ENCODE results near the gene UBE2Q2.

Gene UBE2Q2

GRCh38 chr15:75923756-75924155 lies 80.5 kb downstream of the UBE2Q2 start:
- Mint-ChIP-seq H3K9me3 (no peaks in the 10 kb centered on the region), H3K4me1 (peaks cover 43% of the 10 kb centered on the region), H3K27ac (peak overlapping the region in 1 of 2 donors; percentile 0), H3K4me3 (no peak overlapping the region), H3K27me3 (no peaks in the 10 kb centered on the region)
- peak; percentile 86 for ATAC-seq
- peak in 1 of 2 donors; percentile 22 for DNase-seq

- ATAC-seq: no peak
Observed at GRCh38 chr15:75924576-75924975, 81.3 kb downstream of the UBE2Q2 start.

DNA sequence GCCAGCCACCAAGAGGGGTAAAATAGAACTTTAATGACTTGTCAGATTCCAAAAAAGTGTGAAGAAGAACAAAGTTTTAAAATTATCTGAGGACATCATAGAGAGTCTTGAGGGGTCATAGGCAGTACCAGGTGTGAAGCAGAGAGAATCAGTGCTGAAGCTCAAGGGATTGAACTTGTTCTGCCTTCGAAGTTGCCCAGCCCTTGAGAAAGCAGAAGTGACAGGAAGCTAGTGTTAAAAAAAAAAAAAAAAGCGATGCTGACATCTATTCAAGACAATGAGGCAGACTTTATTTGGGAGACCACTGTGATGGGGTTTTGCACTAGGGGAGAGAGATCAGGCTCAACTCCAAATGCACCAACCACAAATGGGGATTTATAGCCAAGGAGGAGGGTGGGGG lies 82.2 kb downstream of the UBE2Q2 start:
- Mint-ChIP-seq H3K9me3 (no peaks in the 10 kb centered on the region), H3K4me1 (peaks cover 55% of the 10 kb centered on the region), H3K4me3 (no peak overlapping the region), H3K27me3 (no peaks in the 10 kb centered on the region), H3K27ac (peak overlapping the region in 1 of 2 donors; percentile 17)
- no peak for DNase-seq
- ATAC-seq: no peak

More at GRCh38 chr15:75924576-75924975, 81.3 kb downstream of the UBE2Q2 start:
- H3K4me3 Mint-ChIP-seq: no peak overlapping the region
- peaks cover 46% of the 10 kb centered on the region for H3K4me1 Mint-ChIP-seq
- H3K27ac Mint-ChIP-seq: no peak overlapping the region
- DNase-seq: no peak
- H3K9me3 Mint-ChIP-seq: no peaks in the 10 kb centered on the region
- no peaks in the 10 kb centered on the region for H3K27me3 Mint-ChIP-seq

- DNase-seq (no peak), ATAC-seq (no peak)
- H3K27ac Mint-ChIP-seq: no peak overlapping the region
- no peaks in the 10 kb centered on the region for H3K27me3 Mint-ChIP-seq
- H3K4me3 Mint-ChIP-seq: no peak overlapping the region
- H3K9me3 Mint-ChIP-seq: no peaks in the 10 kb centered on the region
- peaks cover 56% of the 10 kb centered on the region for H3K4me1 Mint-ChIP-seq
Observed at GRCh38 chr15:75926931-75927330, 83.7 kb downstream of the UBE2Q2 start.

GRCh38 chr15:75927601-75928000 lies 84.4 kb downstream of the UBE2Q2 start:
- Mint-ChIP-seq H3K9me3 (no peaks in the 10 kb centered on the region), H3K27ac (peak overlapping the region in 1 of 2 donors; percentile 5), H3K4me3 (no peak overlapping the region), H3K4me1 (peaks cover 50% of the 10 kb centered on the region), H3K27me3 (no peaks in the 10 kb centered on the region)
- DNase-seq (no peak), ATAC-seq (peak; percentile 46)

DNA sequence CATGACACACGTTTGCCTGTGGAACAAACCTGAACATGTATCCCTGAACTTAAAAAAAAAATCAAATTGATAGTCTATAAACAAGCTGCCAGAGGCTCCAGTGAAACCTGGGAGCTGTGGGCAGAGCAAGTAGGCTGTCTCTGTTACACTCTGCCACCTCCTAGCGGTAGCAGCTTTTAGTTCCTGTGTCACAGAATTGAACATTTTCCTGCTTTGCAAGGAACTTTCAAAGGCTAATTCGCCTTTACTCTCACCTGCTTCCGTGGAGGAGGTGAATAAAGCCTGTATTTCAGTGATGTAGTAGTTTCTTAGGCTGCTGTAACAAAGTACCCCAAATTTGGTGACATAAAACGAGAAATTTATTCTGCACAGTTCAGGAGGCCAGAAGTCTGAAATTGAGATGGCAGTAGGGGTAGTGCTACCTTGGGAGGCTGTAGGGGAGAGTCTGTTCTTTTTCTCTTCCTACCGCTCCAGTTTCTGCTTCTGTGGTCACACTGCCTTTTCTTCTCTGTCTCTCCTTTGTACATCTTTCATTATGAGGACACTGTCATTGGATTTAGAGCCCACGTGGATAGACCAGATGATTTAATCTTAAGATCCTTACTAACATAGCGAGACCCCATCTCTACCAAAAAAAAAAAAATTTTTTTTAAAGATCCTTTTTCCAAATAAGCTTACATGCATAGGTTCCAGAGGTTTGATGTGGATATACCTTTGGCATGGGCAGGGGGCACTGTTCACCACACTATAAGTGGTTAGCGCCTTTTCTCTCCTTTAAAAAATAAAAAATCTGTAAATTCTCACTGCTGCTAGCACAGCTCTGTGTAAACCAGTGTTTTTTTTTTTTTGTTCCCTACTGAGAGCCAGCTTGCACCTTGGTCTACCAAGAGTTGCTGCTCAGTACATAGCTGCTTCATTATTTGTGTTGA lies 85.7 kb downstream of the UBE2Q2 start:
- ATAC-seq: no peak
- Mint-ChIP-seq H3K4me3 (no peak overlapping the region), H3K27ac (no peak overlapping the region), H3K27me3 (no peaks in the 10 kb centered on the region), H3K9me3 (no peaks in the 10 kb centered on the region), H3K4me1 (peaks cover 41% of the 10 kb centered on the region)
- no peak for DNase-seq

- H3K4me1 Mint-ChIP-seq: peaks cover 38% of the 10 kb centered on the region
- peak; percentile 72 for ATAC-seq
- peak in 1 of 2 donors; percentile 16 for DNase-seq
- no peaks in the 10 kb centered on the region for H3K27me3 Mint-ChIP-seq
- no peak overlapping the region for H3K27ac Mint-ChIP-seq
- H3K9me3 Mint-ChIP-seq: no peaks in the 10 kb centered on the region
- no peak overlapping the region for H3K4me3 Mint-ChIP-seq
Observed at GRCh38 chr15:75929799-75930565, 86.7 kb downstream of the UBE2Q2 start.

DNA sequence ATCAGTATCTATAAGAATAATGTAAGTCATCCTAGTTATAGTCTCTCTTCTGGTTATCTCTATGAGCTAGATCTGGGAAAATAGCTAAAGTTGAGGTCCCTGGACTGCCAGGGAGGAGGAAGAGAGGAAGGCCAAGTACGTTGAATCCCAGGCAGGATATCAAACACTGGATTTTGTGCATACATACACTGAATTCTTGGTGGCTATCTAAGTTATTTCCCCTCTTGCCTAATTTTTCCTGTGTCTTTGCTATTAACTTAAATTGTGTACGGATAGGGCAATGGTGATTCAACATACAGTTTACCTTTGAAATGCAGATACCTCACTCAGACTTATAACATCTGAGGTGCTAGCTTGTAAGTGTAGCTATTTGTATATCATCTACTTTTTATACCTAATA lies 87.6 kb downstream of the UBE2Q2 start:
- peaks cover 38% of the 10 kb centered on the region for H3K4me1 Mint-ChIP-seq
- no peak overlapping the region for H3K27ac Mint-ChIP-seq
- H3K4me3 Mint-ChIP-seq: no peak overlapping the region
- no peaks in the 10 kb centered on the region for H3K27me3 Mint-ChIP-seq
- H3K9me3 Mint-ChIP-seq: no peaks in the 10 kb centered on the region
- ATAC-seq (no peak), DNase-seq (no peak)

- H3K27ac Mint-ChIP-seq: no peak overlapping the region
- no peak overlapping the region for H3K4me3 Mint-ChIP-seq
- peaks cover 10% of the 10 kb centered on the region for H3K27me3 Mint-ChIP-seq
- H3K9me3 Mint-ChIP-seq: peaks cover 14 to 30% of the 10 kb centered on the region in 2 donors
- DNase-seq: no peak
- peak; percentile 46 for ATAC-seq
- H3K4me1 Mint-ChIP-seq: peaks cover 8% of the 10 kb centered on the region
Observed at GRCh38 chr15:75942464-75942863, 99.2 kb downstream of the UBE2Q2 start.

GRCh38 chr15:75943246-75943645 lies 100.0 kb downstream of the UBE2Q2 start:
- peaks cover 8% of the 10 kb centered on the region for H3K4me1 Mint-ChIP-seq
- H3K27ac Mint-ChIP-seq: no peak overlapping the region

DNA sequence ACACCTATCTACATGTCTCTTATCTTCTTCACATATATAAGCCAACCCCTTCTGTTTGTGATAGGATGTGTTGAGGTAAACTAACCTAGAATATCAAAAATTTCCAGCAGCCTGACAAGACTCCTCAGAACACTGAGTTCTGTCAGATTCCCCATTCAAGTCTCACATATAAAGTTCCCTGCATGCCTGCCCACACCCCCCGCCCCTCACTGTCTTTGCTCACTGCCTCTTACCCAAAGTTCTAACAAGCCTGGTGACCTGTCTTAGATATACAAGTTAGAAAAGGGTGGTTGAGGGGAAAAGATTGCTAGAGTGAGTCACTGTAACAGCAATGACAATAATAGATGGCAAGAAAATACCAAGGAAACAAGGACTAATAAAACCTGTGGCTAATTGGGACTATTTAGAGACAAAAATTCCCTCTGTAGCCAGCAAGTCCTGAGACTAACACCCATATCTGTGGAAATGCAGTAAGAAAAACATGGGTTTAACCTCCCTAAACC lies 100.5 kb downstream of the UBE2Q2 start:
- peaks cover 8% of the 10 kb centered on the region for H3K4me1 Mint-ChIP-seq
- H3K9me3 Mint-ChIP-seq: peaks cover 10 to 17% of the 10 kb centered on the region in 2 donors
- no peak for DNase-seq
- peaks cover 20% of the 10 kb centered on the region for H3K27me3 Mint-ChIP-seq
- no peak for ATAC-seq
- no peak overlapping the region for H3K27ac Mint-ChIP-seq
- no peak overlapping the region for H3K4me3 Mint-ChIP-seq

More at GRCh38 chr15:75943246-75943645, 100.0 kb downstream of the UBE2Q2 start:
- no peak for DNase-seq
- no peak for ATAC-seq
- Mint-ChIP-seq H3K9me3 (peaks cover 14 to 22% of the 10 kb centered on the region in 2 donors), H3K27me3 (peaks cover 18% of the 10 kb centered on the region), H3K4me3 (no peak overlapping the region)

- H3K27ac Mint-ChIP-seq: no peak overlapping the region
- ATAC-seq (peak; percentile 84), DNase-seq (peak in 1 of 2 donors; percentile 20)
- no peaks in the 10 kb centered on the region for H3K9me3 Mint-ChIP-seq
- H3K4me1 Mint-ChIP-seq: peaks cover 8% of the 10 kb centered on the region
- H3K4me3 Mint-ChIP-seq: no peak overlapping the region
- peaks cover 40% of the 10 kb centered on the region for H3K27me3 Mint-ChIP-seq
Observed at GRCh38 chr15:75945953-75946352, 102.7 kb downstream of the UBE2Q2 start.

DNA sequence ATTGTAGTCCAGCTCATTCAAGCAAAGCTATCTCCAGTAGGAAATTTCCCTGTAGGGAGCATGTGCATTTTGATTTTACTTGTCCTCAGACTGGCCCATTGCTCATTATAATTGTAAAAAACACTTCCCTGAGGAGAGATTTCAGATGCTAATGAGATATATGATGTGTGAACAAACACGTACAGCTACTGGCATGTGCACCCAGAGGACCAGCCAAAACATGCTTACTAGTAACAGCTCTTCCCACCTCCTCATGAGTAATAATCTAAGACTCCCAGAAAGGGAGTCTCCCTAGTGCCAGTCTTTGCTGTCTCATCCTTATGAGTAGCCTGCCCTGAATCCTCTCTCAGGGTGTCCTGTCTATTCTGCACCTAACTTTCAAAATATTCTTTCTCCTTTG lies 103.8 kb downstream of the UBE2Q2 start:
- H3K27ac Mint-ChIP-seq: peak overlapping the region in 1 of 2 donors; percentile 11
- no peak for ATAC-seq
- peaks cover 51% of the 10 kb centered on the region for H3K27me3 Mint-ChIP-seq
- DNase-seq: no peak
- H3K4me1 Mint-ChIP-seq: peaks cover 8% of the 10 kb centered on the region
- no peak overlapping the region for H3K4me3 Mint-ChIP-seq
- H3K9me3 Mint-ChIP-seq: no peaks in the 10 kb centered on the region

DNA sequence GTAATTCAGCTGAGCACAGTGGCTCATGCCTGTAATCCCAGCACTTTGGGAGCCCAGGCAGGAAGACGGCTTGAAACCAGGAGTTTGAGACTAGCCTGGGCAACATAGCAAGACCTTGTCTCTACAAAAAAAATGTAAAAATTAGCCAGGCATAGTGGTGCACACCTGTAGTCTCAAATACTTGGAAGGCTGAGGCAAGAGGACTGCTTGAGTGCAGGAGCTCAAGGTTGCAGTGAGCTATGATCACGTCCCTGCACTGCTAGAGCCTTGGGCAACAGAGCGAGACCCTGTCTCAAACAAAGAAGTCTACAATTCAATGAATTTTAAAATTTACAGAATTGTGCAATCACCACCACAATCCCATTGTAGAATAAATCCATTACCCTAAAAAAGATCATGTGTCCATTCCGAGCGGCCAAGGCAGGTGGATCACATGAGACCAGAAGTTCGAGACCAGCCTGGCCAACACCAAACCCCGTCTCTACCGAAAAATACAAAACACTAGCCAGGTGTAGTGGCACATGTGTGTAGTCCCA lies 105.6 kb downstream of the UBE2Q2 start:
- Mint-ChIP-seq H3K27ac (no peak overlapping the region), H3K9me3 (no peaks in the 10 kb centered on the region), H3K4me1 (peaks cover 8% of the 10 kb centered on the region), H3K4me3 (no peak overlapping the region), H3K27me3 (peaks cover 66% of the 10 kb centered on the region)
- no peak for ATAC-seq
- no peak for DNase-seq

Data from stimulated activated naive CD8-positive, alpha-beta T cell treated with anti-CD3 and anti-CD28 coated beads, Interleukin-15, amount 100 ng/mL, for 72 hours (primary cell).